ENCODE results near the gene SERPINA1. TPM values are rescaled to one million over a fixed set of nuclear protein-coding genes. Genes with fewer than 3 reads are reported as not detected.

Gene SERPINA1
- total RNA-seq, 1 experiment from 2014 or later: not detected

- Histone ChIP-seq H3K4me3 (no peak overlapping the region), H3K27ac (no peak overlapping the region), H3K9me3 (ENCODE audit: insufficient read depth, low read depth) (no peaks in the 10 kb centered on the region), H3K79me2 (ENCODE audit: low read depth) (no peaks in the 10 kb centered on the region), H3F3A (ENCODE audit: insufficient read depth, low read depth) (no peaks in the 10 kb centered on the region), H3K9me2 (ENCODE audit: insufficient read depth) (no peaks in the 10 kb centered on the region), H3K4me2 (no peak overlapping the region), H3K4me1 (replicated peaks; ENCODE audit: insufficient read depth) (no peaks in the 10 kb centered on the region), H3K36me3 (ENCODE audit: low read depth) (no peaks in the 10 kb centered on the region), H4K20me1 (ENCODE audit: insufficient read depth) (no peaks in the 10 kb centered on the region), H3K27me3 (ENCODE audit: insufficient read depth, low read depth) (no peaks in the 10 kb centered on the region), H2AFZ (no peak overlapping the region)
- POLR2A ChIA-PET (ENCODE audit: unreplicated experiment): no interaction called here
- DNase-seq: no peak
- no peak for TF ChIP-seq EZH2 (IDR thresholded peaks at IDR 0.05; ENCODE audit: low read depth)
- no peak for TF ChIP-seq CTCF (conservative IDR thresholded peaks at IDR 0.05)
- intact Hi-C loops (cut with micrococcal nuclease; ENCODE audit: unreplicated experiment): no loop called here
- no TSS peak for BruUV-seq (replicated peaks)
- CTCF ChIA-PET: no interaction called here
Measured at GRCh38 chr14:94332587-94332986, 55.8 kb downstream of the SERPINA1 start.

- no peak overlapping the region for H3K27ac ChIP-seq
- no peak overlapping the region for H2AFZ ChIP-seq
- H3K9me2 ChIP-seq (ENCODE audit: insufficient read depth): no peaks in the 10 kb centered on the region
- no peaks in the 10 kb centered on the region for H4K20me1 ChIP-seq (ENCODE audit: insufficient read depth)
- H3K4me1 ChIP-seq (replicated peaks; ENCODE audit: insufficient read depth): no peaks in the 10 kb centered on the region
- no peak for TF ChIP-seq CTCF (conservative IDR thresholded peaks at IDR 0.05)
- no peak for TF ChIP-seq EZH2 (IDR thresholded peaks at IDR 0.05; ENCODE audit: low read depth)
- H3K27me3 ChIP-seq (ENCODE audit: insufficient read depth, low read depth): no peaks in the 10 kb centered on the region
- ChIA-PET POLR2A (ENCODE audit: unreplicated experiment) (no interaction called here), CTCF (no interaction called here)
- no peaks in the 10 kb centered on the region for H3F3A ChIP-seq (ENCODE audit: insufficient read depth, low read depth)
- BruUV-seq (replicated peaks): no TSS peak
- DNase-seq: no peak
- intact Hi-C loops (cut with micrococcal nuclease; ENCODE audit: unreplicated experiment): no loop called here
- H3K79me2 ChIP-seq (ENCODE audit: low read depth): no peaks in the 10 kb centered on the region
- no peaks in the 10 kb centered on the region for H3K36me3 ChIP-seq (ENCODE audit: low read depth)
- H3K4me3 ChIP-seq: no peak overlapping the region
- H3K9me3 ChIP-seq (ENCODE audit: insufficient read depth, low read depth): no peaks in the 10 kb centered on the region
- no peak overlapping the region for H3K4me2 ChIP-seq
Measured at GRCh38 chr14:94332063-94332583, 56.3 kb downstream of the SERPINA1 start.

GRCh38 chr14:94331462-94331861 is 56.9 kb downstream of the SERPINA1 start:
- Histone ChIP-seq H3K27me3 (ENCODE audit: insufficient read depth, low read depth) (no peaks in the 10 kb centered on the region), H3K4me3 (no peak overlapping the region), H4K20me1 (ENCODE audit: insufficient read depth) (no peaks in the 10 kb centered on the region), H3K36me3 (ENCODE audit: low read depth) (no peaks in the 10 kb centered on the region), H2AFZ (no peak overlapping the region), H3F3A (ENCODE audit: insufficient read depth, low read depth) (no peaks in the 10 kb centered on the region), H3K27ac (no peak overlapping the region), H3K9me3 (ENCODE audit: insufficient read depth, low read depth) (no peaks in the 10 kb centered on the region), H3K9me2 (ENCODE audit: insufficient read depth) (no peaks in the 10 kb centered on the region), H3K4me2 (no peak overlapping the region), H3K4me1 (replicated peaks; ENCODE audit: insufficient read depth) (no peaks in the 10 kb centered on the region), H3K79me2 (ENCODE audit: low read depth) (no peaks in the 10 kb centered on the region)
- DNase-seq: no peak
- POLR2A ChIA-PET (ENCODE audit: unreplicated experiment): no interaction called here
- TF ChIP-seq EZH2 (IDR thresholded peaks at IDR 0.05; ENCODE audit: low read depth) (no peak), CTCF (conservative IDR thresholded peaks at IDR 0.05) (no peak)
- intact Hi-C loops (cut with micrococcal nuclease; ENCODE audit: unreplicated experiment): no loop called here
- no TSS peak for BruUV-seq (replicated peaks)
- CTCF ChIA-PET: no interaction called here

Measured in PC-9 (cell line).